Measurements from ENCODE around the gene AP1B1. TPM values are rescaled to one million over a fixed set of nuclear protein-coding genes. Genes with fewer than 3 reads are reported as not detected.
A peak's percentile ranks its signal among the peaks of the same experiment; 100 is the strongest.
"Not testable (repeated sequence)": the region's sequence is repeated elsewhere in the genome, so short reads cannot be mapped to it uniquely, and the experiment has no call there.

AP1B1 gene
- total and polyA plus RNA-seq, 7 donors, result 33.1 to 83.2 (median 43.6) TPM

DNA sequence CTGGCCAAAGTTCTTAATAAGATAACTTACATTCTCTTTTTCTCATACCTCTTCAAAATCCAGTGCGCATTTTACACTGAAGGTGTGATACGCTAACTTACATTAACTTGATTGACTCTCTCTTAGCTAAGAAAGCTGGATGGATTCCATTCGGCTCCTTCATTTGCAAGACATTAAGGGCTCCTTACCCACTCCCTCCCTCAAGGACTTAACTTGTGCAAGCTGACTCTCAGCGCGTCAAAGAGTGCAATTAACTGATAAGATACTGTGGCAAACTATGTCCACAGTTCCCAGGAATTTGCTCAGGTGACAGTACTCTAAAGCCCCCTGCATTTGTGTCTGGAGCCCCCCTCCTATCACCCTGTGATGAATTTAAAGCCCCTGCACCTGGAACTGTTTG is 43.6 kb upstream of the AP1B1 start:
- no peak for DNase-seq
- Histone ChIP-seq H3K27ac (no peak overlapping the region), H3K9me3 (no peaks in the 10 kb centered on the region), H3K27me3 (peaks cover 0 to 12% (median 0%) of the 10 kb centered on the region in 3 donors), H3K36me3 (no peaks in the 10 kb centered on the region), H3K4me3 (no peak overlapping the region), H3K4me1 (peaks cover 0 to 6% (median 0%) of the 10 kb centered on the region in 4 donors)
- TF ChIP-seq POLR2AphosphoS5 (IDR thresholded peaks at IDR 0.05), result no peak
- TF ChIP-seq POLR2A (IDR thresholded peaks at IDR 0.05), result no peak
- TF ChIP-seq EP300 (IDR thresholded peaks at IDR 0.05), result no peak
- TF ChIP-seq, protein P1, sequence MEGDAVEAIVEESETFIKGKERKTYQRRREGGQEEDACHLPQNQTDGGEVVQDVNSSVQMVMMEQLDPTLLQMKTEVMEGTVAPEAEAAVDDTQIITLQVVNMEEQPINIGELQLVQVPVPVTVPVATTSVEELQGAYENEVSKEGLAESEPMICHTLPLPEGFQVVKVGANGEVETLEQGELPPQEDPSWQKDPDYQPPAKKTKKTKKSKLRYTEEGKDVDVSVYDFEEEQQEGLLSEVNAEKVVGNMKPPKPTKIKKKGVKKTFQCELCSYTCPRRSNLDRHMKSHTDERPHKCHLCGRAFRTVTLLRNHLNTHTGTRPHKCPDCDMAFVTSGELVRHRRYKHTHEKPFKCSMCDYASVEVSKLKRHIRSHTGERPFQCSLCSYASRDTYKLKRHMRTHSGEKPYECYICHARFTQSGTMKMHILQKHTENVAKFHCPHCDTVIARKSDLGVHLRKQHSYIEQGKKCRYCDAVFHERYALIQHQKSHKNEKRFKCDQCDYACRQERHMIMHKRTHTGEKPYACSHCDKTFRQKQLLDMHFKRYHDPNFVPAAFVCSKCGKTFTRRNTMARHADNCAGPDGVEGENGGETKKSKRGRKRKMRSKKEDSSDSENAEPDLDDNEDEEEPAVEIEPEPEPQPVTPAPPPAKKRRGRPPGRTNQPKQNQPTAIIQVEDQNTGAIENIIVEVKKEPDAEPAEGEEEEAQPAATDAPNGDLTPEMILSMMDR (IDR thresholded peaks at IDR 0.05), result no peak
- intact Hi-C loops (cut with DNase I), result no loop called here
- WGBS, 2 donors, result 31 to 62% methylated on average over 5 of the region's 5 CpGs

DNA sequence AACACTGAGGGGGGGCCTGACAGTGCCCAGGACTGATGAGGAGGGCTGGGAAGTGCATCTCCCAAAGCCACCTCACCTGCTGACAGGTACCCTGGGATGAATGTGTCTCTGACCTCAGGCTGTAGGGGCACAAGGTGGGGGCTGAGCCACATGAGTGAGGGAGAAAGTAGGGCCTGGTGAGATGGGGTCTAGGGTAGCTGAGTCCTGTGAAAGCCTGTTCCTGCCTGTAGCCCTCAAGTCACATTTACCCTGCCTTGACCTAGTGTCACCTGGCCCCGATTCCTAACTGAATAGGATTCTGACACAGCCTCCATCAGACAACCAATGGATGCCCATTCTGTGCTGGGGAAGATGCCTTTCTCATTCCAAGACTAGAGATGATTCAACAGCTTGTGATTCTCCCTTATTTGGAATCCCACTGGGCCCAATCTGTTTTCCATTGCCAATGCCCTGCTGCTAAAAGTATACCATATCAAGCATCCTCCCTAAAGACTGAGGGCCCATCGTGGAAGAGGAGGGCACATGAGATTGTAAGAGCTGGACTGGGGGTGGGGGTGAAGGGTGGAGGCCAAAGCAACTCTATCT is 38.9 kb upstream of the AP1B1 start:
- H3K36me3 ChIP-seq, result no peaks in the 10 kb centered on the region
- intact Hi-C loops (cut with DNase I), result no loop called here
- 83 to 85% methylated on average over 2 of the region's 2 CpGs for WGBS, 2 donors
- H3K9me3 ChIP-seq, result no peaks in the 10 kb centered on the region
- H3K4me3 ChIP-seq, result no peak overlapping the region
- no peaks in the 10 kb centered on the region for H3K27me3 ChIP-seq
- H3K27ac ChIP-seq, result no peak overlapping the region
- TF ChIP-seq EP300 (IDR thresholded peaks at IDR 0.05) (no peak), POLR2AphosphoS5 (IDR thresholded peaks at IDR 0.05) (no peak), POLR2A (IDR thresholded peaks at IDR 0.05) (no peak)
- TF ChIP-seq, protein P1 (IDR thresholded peaks at IDR 0.05), result no peak
- peaks cover 0 to 6% (median 0%) of the 10 kb centered on the region in 4 donors for H3K4me1 ChIP-seq
- no peak for DNase-seq

DNA sequence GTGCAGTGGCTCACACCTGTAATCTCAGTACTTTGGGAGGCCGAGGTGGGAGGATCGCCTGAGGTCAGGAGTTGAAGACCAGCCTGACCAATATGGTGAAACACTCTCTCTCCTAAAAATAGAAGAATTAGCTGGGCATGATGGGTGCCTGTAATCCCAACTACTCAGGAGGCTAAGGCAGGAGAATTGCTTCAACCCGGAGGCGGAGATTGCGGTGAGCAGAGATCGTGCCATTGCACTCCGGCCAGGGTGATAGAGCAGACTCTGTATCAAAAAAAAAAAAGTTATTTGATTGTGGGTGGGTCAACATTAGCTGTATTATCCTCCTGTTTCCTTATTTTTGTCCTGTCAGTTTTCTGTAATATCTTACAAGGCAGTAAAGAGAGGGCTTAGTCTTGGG is 38.1 kb upstream of the AP1B1 start:
- H3K27ac ChIP-seq, result no peak overlapping the region
- H3K4me1 ChIP-seq, result peaks cover 0 to 6% (median 0%) of the 10 kb centered on the region in 4 donors
- WGBS, 2 donors, result 89 to 95% methylated on average over 7 of the region's 7 CpGs
- intact Hi-C loops (cut with DNase I), result no loop called here
- no peaks in the 10 kb centered on the region for H3K9me3 ChIP-seq
- DNase-seq, result no peak
- H3K27me3 ChIP-seq, result no peaks in the 10 kb centered on the region
- no peak overlapping the region for H3K4me3 ChIP-seq
- TF ChIP-seq, protein P1 (IDR thresholded peaks at IDR 0.05), result no peak
- no peak for TF ChIP-seq EP300 (IDR thresholded peaks at IDR 0.05)
- no peak for TF ChIP-seq POLR2AphosphoS5 (IDR thresholded peaks at IDR 0.05)
- no peak for TF ChIP-seq POLR2A (IDR thresholded peaks at IDR 0.05)
- no peaks in the 10 kb centered on the region for H3K36me3 ChIP-seq

DNA sequence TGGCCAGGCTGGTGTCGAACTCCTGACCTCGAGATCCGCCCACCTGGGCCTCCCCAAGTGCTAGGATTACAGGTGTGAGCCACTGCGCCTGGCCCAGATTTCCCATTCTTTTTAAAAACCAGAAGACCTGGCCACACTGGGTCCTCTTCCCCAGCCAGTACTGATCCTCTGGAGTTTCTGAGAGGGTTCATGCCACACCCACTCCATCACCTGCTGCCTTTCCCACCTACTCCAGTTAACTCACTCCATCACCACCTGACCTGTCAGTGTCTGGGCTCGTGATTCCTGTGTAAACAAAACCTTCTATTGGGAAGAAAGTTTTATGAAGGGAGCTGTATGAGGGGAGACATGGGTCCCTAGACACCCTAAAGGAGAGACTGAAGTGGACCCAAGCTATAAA is 30.3 kb upstream of the AP1B1 start:
- H3K4me1 ChIP-seq; H3K9me3 ChIP-seq; intact Hi-C loops (cut with DNase I); H3K4me3 ChIP-seq; H3K27ac ChIP-seq; H3K27me3 ChIP-seq; DNase-seq; H3K36me3 ChIP-seq: not testable (repeated sequence)
- WGBS, 2 donors, result 44 to 71% methylated on average over 5 of the region's 5 CpGs

DNA sequence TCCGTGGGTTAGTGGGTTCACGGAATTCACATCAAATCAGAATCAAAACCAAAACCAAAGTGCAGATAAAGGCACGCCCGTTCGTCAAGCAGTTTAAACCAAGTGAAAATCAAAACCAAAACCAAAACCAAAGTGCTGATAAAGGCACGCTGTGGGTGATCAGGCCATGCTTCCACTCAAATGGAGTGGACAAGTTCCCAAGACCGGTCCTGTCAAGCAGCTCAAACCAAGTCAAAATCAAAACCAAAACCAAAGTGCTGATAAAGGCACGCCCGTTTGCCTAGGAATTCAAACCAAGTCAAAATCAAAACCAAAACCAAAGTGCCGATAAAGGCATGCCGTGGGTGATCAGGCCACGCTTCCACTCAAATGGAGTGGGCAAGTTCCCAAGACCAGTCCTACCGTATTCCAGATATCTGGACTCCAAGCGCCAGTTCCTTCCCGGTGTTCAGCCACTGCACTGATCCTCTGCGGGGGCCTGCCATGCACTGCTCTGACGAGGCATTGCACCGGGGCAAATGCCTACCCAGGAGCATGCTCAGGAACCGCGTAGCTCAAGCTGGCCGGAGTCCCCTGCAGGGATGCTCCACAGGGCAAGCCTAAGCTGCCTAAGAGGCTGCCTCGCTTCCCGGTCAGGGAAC is 26.7 kb upstream of the AP1B1 start:
- Histone ChIP-seq H3K27ac (peak overlapping the region in 2 of 4 donors; percentile 3 to 27), H3K4me3 (peak overlapping the region in 3 of 4 donors; percentile 10 to 24 (median 15))
- DNase-seq; intact Hi-C loops (cut with DNase I); H3K27me3 ChIP-seq; H3K36me3 ChIP-seq; H3K4me1 ChIP-seq; H3K9me3 ChIP-seq: not testable (repeated sequence)
- WGBS, 2 donors, result 24 to 45% methylated on average over 23 of the region's 23 CpGs

DNA sequence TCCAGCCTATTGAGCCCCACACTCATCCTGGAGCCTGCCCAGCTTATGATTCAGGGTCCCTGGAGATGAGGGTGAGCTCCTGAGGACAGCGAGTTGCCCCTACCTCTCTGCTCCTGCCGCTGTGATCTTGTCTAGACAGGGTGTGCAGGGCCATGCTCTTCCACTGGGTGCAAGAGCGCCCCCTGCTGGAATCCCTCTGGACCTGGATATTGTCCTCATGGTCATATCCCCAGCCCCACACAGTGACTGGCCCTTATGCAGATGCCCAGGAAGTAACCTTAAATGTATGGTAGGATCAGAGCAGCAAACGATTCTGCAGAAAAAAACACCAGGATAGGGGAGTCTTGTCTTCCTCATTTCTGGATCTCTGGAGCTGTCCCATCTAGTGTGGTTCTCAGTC is 24.4 kb upstream of the AP1B1 start:
- DNase-seq; H3K4me1 ChIP-seq; H3K4me3 ChIP-seq; intact Hi-C loops (cut with DNase I); H3K36me3 ChIP-seq; H3K27me3 ChIP-seq; H3K27ac ChIP-seq; H3K9me3 ChIP-seq: not testable (repeated sequence)
- 18 to 48% methylated on average over 4 of the region's 4 CpGs for whole genome bisulfite sequencing, 2 donors
- TF ChIP-seq, protein P1 (IDR thresholded peaks at IDR 0.05), result peak in 3 of 4 experiments; percentile 6 to 39 (median 19)

DNA sequence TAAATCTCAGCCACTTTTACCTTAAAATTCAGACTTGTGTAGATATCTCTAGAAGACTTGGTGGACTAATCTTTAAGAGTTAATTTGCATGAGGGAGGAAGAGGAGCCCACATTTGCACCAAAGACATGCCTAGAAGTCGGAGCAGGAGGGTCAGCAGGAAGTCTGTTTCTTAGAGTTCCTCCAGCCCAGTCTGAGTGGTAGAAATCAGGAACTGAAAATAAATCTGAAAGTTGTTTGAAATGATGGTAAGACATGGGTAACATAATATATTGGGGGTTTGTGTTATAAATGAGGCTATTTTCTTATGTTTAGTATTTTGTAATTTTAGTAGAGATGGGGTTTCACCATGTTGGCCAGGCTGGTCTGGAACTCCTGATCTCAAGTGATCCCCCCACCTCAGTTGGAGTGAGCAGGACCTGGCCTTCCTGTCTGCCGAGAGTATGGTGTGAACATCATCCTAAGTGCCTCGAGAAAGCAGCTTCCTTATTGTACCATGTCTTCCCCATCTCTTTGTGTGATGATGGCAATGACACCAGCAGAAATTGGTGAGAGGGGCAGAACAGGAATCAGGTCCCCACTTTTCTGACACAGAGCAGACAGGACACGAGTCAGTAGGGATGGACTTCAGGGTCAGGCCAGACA is 23.3 kb upstream of the AP1B1 start:
- H3K4me3 ChIP-seq; H3K4me1 ChIP-seq; H3K36me3 ChIP-seq; H3K27ac ChIP-seq; DNase-seq; H3K9me3 ChIP-seq; intact Hi-C loops (cut with DNase I); H3K27me3 ChIP-seq: not testable (repeated sequence)
- WGBS, 2 donors, result 48 to 57% methylated on average over 4 of the region's 4 CpGs
